ENCODE results near the gene HTR7.
"Not testable (repeated sequence)": the region's sequence is repeated elsewhere in the genome, so short reads cannot be mapped to it uniquely, and the experiment has no call there.

HTR7 gene

GRCh38 chr10:90858461-90858968, 676 bp upstream of the HTR7 start:
- DNase-seq (ENCODE audit: low read depth in 2 of 2), result no peak

- DNase-seq (ENCODE audit: low read depth in 2 of 2), result no peak
Observed at GRCh38 chr10:90856964-90857634, 740 bp downstream of the HTR7 start.

- no peak for DNase-seq (ENCODE audit: low read depth in 2 of 2)
Observed at GRCh38 chr10:90856261-90856660, 1.6 kb downstream of the HTR7 start.

DNA sequence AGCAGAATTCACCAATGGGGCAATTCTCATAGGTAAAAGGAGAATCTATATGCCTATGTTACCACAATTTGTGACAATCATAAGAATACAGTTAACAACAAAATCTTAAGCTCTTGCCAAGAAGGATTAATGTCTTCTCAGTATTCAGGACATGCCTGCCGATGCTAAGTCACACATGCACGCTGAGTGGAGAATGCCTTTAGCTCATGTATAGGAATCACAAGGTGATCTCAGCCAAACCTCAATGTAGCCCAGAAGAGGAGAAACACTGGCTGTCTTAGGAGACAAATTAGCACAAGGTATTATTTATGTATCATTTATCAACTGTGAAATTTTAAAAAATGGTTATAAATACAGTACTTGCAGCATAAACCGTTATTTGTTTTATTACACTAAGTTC, 2.7 kb downstream of the HTR7 start:
- no peak for DNase-seq (ENCODE audit: low read depth in 2 of 2)

DNA sequence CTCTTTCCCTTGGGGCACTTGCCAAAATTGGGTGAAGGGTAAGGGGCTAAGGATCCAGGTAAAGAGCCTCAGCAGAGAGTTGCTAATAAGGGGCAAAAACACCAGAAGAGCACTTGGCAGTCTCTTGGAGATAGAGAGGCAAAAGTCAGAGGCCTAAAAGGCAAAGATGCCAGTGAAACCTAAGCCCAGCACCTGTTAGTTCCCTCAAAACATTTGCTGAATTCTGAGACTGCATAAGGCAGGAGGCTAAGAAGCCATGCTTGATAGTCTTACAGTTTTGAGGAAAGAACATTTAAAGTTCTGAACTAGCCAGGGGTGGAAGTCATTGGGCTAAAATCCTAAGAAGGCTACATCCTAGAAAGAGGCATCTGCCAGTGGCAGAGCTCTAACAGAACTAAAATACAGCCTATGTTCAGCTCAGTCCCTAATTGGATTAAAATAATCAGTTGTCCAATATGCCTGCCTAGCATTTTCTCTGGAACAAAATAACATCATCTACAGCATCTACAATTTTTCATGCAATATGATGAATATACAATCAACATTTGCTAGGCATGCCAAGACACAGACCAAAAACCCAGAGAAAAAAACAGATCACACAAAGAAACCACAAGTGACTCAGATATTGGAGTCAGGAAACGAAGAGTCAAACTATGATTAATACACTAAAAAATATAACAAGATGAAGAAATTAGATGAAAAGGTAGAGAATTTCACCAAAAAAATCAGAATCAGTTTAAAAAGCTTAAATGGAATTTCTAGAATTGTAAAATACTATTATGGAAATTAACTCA, 7.7 kb downstream of the HTR7 start:
- DNase-seq (ENCODE audit: low read depth in 2 of 2), result no peak

DNA sequence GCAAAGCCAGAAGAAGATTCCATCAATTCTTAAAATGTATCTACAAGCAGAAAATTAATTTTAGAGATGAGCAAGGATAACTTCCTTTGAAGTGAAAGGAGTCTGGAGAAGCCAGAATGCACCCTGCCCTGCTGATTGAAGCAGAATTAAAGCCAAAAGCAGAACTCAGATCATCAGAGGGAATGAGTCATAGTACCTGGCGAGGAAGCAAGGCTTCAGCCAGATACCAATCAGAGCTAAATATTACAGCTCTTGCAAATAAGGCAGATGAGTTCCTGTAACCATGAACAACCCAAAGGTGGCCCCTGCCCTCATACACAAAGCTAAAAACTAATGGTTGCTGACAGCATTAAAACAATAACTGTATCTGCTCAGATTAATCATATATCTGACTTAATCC, 10.4 kb downstream of the HTR7 start:
- no peak for DNase-seq (ENCODE audit: low read depth in 2 of 2)

DNA sequence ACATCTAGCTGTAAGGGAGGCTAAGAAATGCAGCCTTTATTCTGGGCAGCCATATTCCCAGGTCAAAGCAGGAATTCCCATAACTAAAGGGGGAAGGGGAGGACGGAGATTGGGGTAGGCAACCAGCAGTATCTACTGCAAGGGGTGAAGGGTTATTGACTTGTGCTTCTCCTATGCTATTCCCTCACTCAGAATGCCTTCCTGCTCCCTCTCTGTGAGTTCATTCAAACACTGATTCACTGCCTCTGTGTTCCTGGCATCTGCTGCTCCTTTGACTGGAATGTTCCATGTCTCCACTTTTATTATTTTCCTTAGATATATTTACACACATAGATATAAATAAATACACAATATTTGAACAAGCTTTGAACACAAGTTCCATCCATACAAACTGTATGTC, 11.1 kb downstream of the HTR7 start:
- no peak for DNase-seq (ENCODE audit: low read depth in 2 of 2)

DNA sequence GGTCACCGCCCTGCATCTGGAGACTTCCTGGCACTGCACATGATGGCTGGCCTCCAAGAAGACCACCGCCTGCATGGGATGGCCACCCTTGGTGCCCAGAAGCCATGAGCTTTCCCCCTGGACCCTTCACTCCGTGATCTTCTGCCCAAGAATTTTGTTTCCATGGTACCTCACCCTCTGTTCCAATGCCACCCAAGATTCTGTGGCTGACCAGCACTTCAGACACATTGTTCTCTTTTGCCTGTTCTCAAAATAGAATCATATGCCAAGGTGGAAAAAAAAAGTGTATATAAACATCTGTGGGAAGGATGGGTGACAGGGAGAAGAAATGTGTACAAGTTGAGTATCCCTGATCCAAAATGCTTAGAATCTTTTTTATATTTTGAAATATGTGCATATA, 12.1 kb downstream of the HTR7 start:
- no peak for DNase-seq (ENCODE audit: low read depth in 2 of 2)

DNA sequence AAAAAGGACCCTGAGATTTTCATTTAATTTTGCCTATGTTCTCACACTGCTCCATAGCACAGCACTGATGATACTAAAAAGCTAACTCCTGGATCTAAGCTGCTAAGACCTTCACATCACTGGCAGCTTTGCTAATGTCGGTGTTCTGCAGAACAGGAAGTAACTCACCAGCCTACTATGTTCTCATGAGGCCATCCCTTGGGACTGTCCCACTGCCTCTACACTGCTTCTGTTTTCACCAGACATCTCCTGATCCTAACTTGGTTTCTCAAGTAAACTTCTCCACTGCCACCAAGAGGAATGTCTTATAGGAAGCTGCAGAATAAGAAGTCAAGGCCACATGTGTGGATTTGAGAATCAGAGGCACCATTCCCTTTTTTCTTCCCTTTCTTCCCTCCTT, 15.1 kb downstream of the HTR7 start:
- DNase-seq (ENCODE audit: low read depth in 2 of 2), result no peak

DNA sequence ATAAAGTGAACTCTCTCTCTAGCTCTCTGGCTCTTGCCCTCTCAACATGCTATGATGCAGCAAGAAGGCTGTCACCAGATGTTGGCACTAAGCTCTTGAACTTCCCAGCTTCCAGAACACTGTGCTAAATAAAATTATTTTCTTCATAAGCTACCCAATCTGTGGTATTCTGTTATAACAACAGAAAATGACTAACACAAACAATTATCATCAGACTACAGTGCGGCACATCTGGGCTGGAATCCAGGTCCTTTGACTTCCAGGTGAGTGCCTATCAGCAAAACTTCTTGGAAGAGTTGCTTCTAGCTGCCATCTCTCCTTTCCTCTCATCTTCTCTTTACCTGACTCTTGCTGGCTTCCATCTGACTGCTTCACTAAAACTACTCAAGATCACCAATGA, 20.4 kb downstream of the HTR7 start:
- DNase-seq (ENCODE audit: low read depth in 2 of 2), result no peak

GRCh38 chr10:90834326-90834725, 23.5 kb downstream of the HTR7 start:
- DNase-seq (ENCODE audit: low read depth in 2 of 2), result no peak

- no peak for DNase-seq (ENCODE audit: low read depth in 2 of 2)
Observed at GRCh38 chr10:90832111-90832510, 25.7 kb downstream of the HTR7 start.

- DNase-seq (ENCODE audit: low read depth in 2 of 2), result no peak
Observed at GRCh38 chr10:90822508-90822907, 35.3 kb downstream of the HTR7 start.

DNA sequence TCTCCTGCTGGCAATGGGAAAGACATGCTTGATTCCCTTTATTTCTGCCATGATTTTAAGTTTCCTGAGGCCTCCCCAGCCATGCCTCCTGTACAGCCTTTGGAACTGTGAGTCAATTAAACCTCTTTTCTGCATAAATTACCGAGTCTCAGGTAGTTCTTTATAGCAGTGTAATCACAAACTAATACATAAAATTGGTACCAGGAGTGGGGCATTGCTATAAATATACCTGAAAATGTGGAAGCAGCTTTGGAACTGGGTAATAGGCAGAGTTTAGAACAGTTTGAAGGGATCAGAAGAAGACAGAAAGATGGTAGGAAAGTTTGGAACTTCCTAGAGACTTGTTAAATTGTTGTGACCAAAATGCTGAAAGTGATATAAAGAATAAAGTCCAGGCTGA, 36.0 kb downstream of the HTR7 start:
- DNase-seq (ENCODE audit: low read depth in 2 of 2), result not testable (repeated sequence)

- no peak for DNase-seq (ENCODE audit: low read depth in 2 of 2)
Observed at GRCh38 chr10:90819911-90820310, 37.9 kb downstream of the HTR7 start.

DNA sequence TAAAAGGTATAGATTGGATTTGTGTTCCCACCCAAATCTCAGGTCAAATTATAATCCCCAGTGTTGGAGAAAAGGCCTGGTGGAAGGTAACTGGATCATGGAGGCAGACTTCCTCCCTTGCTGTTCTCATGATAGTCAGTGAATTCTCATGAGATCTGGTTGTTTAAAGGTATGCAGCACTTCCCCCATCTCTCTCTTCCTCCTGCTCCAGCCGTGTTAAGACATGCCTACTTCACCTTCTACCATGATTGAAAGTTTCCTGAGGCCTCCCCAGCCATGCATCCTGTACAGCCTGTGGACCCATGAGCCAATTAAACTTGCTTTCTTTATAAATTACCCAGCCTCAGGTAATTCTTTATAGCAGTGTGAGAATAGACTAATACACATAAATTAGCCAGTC, 39.1 kb downstream of the HTR7 start:
- no peak for DNase-seq (ENCODE audit: low read depth in 2 of 2)

GRCh38 chr10:90817128-90817889, 40.5 kb downstream of the HTR7 start:
- DNase-seq (ENCODE audit: low read depth in 2 of 2), result no peak

GRCh38 chr10:90816466-90816865, 41.4 kb downstream of the HTR7 start:
- DNase-seq (ENCODE audit: low read depth in 2 of 2), result no peak

DNA sequence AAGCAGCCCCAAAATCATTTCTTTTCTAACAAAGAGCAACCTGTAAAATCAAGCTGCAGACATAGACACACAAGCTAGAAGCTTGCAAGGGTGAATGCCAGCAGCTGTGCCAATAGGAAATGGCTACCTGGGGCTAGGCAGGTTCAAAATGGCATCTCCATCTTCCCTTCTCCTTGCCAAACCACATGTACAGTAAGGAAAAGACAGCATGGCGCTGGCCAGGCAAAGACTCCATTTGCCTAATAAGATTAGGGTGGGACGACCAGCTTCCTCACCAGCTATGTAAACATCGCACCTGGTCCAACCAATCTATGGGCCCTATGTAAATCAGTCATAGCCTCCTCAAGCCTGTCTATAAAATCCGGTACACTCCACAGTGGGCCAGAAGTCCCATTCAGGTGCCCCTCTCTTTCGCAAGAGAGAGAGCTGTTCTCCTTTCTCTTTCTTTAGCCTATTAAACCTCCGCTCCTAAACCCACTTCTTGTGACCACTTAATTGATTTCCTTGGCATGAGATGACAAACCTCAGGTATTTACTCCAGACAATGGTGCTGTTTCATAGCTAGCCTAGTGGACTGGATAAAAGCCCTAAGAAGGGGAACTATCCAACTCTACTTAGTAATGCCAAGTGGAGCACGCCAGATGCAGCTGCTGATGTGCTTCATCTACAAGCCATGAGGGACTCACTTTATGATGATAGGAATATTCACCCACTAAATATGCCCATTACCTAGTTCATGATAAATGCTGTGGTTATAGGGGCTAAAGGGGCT, 44.1 kb downstream of the HTR7 start:
- DNase-seq (ENCODE audit: low read depth in 2 of 2), result no peak

- DNase-seq (ENCODE audit: low read depth in 2 of 2), result not testable (repeated sequence)
Observed at GRCh38 chr10:90807106-90807505, 50.7 kb downstream of the HTR7 start.

- no peak for DNase-seq (ENCODE audit: low read depth in 2 of 2)
Observed at GRCh38 chr10:90806677-90807076, 51.2 kb downstream of the HTR7 start.

GRCh38 chr10:90805206-90805605, 52.6 kb downstream of the HTR7 start:
- no peak for DNase-seq (ENCODE audit: low read depth in 2 of 2)
